GM12865 (cell line): ENCODE measurements around the gene CCDC157.

ENCODE experiments used
- DNase-seq: peaks from one replicate; pipeline ENCODE4 v3.0.0; 2010; ENCODE audit warnings: low read depth
- H3K4me3 ChIP-seq: 2 replicates; pipeline ENCODE4 v1.5.1; 2011; ENCODE audit warnings: mild to moderate bottlenecking, low read depth, low read length, control low read depth
- TF ChIP-seq, protein P1 (sequence below): IDR thresholded peaks from 2 replicates; pipeline ENCODE4 v1.5.1; 2011; ENCODE audit warnings: low read length, control low read depth, low read depth, inconsistent platforms; ENCODE audit not compliant: insufficient read depth; ENCODE audit errors: missing control alignments

Gene CCDC157

DNA sequence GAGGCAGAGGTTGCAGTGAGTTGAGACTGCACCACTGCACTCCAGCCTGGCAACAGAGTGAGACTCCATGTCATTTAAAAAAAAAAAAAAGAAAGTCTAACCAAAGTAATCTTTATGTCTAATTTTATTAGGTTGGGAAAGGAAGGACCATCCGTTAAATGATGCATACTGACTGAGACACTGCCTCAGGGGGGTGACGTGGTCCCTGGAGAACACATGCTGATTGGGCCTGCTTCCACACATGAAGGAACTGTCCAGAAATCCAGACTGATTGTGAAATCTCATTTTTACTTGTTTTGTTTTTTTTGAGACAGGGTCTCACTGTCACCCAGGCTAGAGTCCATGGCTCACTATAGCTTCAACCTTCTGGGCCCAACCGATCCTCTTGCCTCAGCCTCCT lies 5.6 kb upstream of the CCDC157 start:
- no peak for DNase-seq
- no peak overlapping the region for H3K4me3 ChIP-seq
- TF ChIP-seq, protein P1, sequence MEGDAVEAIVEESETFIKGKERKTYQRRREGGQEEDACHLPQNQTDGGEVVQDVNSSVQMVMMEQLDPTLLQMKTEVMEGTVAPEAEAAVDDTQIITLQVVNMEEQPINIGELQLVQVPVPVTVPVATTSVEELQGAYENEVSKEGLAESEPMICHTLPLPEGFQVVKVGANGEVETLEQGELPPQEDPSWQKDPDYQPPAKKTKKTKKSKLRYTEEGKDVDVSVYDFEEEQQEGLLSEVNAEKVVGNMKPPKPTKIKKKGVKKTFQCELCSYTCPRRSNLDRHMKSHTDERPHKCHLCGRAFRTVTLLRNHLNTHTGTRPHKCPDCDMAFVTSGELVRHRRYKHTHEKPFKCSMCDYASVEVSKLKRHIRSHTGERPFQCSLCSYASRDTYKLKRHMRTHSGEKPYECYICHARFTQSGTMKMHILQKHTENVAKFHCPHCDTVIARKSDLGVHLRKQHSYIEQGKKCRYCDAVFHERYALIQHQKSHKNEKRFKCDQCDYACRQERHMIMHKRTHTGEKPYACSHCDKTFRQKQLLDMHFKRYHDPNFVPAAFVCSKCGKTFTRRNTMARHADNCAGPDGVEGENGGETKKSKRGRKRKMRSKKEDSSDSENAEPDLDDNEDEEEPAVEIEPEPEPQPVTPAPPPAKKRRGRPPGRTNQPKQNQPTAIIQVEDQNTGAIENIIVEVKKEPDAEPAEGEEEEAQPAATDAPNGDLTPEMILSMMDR = no peak

DNA sequence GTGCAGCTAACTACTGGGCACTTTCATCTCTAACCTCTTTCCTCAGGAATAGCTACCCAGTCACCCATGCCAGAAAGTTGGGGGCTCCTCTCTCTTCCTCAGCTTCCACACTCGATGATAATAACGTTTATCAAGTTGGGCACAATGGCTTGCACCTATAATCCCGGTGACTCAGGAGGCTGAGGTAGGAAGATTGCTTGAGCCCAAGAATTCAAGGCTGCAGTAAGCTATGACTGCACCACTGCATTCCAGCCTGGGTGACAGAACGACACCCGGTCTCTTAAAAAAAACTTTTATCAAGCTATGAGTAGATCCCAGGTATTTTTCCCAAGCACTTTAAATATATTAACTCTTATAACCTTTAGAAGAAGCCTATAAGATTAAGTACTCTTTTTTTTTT lies 2.2 kb upstream of the CCDC157 start:
- DNase-seq = no peak
- H3K4me3 ChIP-seq = no peak overlapping the region
- TF ChIP-seq, protein P1 = no peak

DNA sequence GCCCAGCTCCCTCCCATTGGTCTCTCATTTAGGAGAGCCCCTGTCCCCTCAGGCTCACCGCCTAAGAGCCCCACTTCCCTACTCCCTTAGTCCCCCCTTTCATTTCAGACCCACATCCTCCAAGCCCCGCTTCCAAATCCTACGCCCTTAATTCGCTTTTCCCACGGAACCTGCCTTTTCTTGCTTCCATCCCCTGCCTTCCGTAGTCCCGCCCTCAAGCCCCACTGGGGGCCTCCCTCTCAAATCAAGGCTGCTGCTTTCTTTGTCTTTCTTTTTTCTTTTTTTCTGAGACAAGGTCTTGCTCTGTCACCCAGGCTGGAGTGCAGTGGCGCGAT lies 396 bp downstream of the CCDC157 start:
- DNase-seq = no peak
- H3K4me3 ChIP-seq = peak overlapping the region; percentile 81
- TF ChIP-seq, protein P1 = no peak

DNA sequence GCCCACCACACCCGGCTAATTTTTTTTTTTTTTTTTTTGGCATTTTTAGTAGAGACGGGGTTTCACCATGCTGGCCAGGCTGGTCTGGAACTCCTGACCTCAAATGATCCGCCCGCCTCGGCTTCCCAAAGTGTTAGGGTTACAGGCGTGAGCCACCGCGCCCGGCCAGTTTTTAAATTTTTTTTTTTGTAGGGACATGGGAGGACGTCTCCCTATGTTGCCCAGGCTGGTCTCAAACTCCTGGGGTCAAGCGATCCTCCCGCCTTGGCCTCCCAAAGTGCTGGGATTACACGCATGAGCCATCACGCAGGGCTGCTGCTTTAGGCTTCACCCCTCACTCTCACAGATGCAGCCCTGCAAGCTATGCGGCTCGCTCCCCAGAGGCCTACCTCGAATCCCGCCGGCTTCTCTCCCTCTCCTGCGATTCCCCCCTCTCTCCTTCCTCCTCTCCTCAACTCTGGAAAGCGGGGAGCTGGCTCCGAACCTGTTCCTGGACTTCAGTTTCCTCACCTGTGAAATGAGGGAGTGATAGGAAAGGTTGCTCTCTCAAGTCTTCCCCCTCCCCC lies 926 bp downstream of the CCDC157 start:
- DNase-seq = no peak
- H3K4me3 ChIP-seq = no peak overlapping the region; the same call in 1 of the 2 replicates
- TF ChIP-seq, protein P1 = no peak

DNA sequence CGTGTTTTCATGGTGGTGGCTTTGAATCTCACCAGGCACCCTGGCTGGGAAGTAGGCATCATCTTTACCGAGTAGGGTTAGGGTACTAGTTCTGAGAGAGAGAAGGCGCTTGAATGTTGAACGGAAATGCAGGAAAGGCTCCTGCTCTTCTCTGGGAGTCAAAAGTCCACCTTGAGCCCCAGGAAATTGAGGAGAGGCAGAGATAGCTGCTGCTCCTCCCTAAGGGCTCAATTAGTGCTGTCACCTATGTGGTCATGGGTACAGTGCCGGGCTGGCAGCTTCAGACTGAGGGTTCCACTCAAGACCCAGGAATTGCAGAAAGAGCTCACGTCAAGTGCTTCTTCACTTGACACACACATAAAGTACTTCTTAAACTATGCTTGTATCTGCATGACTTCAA lies 1.7 kb downstream of the CCDC157 start:
- no peak for DNase-seq
- H3K4me3 ChIP-seq = no peak overlapping the region
- TF ChIP-seq, protein P1 = no peak

DNA sequence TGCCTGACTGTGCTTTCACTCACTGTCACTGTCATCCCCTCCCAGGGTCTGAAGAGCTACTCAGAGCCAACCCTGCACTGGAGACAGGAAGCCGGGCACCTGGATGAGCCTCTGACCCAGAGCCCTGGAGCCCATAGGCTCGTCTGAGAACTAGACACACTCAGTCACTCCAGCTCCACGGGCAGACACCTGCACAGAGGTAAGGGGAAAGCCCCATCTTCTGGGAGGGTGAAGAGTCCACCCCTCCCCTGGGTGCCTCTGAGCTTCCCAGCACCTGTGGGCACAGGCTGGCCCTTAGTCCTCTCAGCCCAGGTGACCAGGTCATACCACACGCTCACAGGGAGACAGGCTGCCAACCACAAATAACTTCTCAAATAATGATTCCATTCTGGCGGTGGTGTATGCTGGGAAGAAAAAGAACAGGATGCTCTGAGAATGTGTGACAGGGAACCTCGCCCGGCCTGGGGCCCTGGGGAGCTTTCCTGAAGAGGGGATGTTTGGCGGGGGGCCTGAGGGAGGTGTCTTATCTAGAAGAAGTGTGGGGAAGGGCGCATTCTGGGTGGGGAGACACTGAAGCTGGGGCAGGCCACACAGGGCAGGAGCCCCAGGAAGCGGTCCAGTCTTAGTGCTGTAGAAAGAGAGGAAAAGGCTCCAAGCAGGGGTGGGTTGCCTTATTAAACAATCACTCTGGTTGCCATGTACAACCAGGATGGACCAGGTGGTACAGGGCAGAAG lies 5.3 kb downstream of the CCDC157 start:
- TF ChIP-seq, protein P1 = no peak
- no peak for DNase-seq
- no peak overlapping the region for H3K4me3 ChIP-seq
